B cell (primary cell): ENCODE measurements around the gene HIRA. TPM values are rescaled to one million over a fixed set of nuclear protein-coding genes. Genes with fewer than 3 reads are reported as not detected.

ENCODE experiments used
- ATAC-seq: fragments of 200-7000 bp; cut with Tn5 transposase; one replicate; pipeline ENCODE4 v1.10.0; 2021; ENCODE audit warnings: low read depth, mild to moderate bottlenecking, moderate number of reproducible peaks, moderate library complexity
- CTCF ChIA-PET: fragments of 350-600 bp; sonication (Branson Sonifier 250); formaldehyde crosslinking; loops from one replicate; lab custom pipeline; 2021; ENCODE audit warnings: antibody characterized with exemption, inconsistent platforms; lab: Charles Lee
- POLR2A ChIA-PET: fragments of 350-600 bp; sonication (Branson Sonifier 250); formaldehyde crosslinking; loops from one replicate; lab custom pipeline; 2021; ENCODE audit warnings: antibody characterized with exemption; lab: Charles Lee
- DNase-seq: peaks from one replicate; pipeline ENCODE4 v3.0.0; 2013
- H2AFZ ChIP-seq: 2 replicates; pipeline ENCODE4 v1.6.1; 2012; ENCODE audit warnings: mild to moderate bottlenecking, low read depth, low read length; ENCODE audit not compliant: insufficient read depth, poor library complexity, severe bottlenecking
- H3K27ac ChIP-seq, 2 donors: 1 replicate in 1 of 2; 2 replicates in 1 of 2; pipeline ENCODE4 v1.5.1; 2012 to 2013; ENCODE audit warnings: low read length in 2 of 2, mild to moderate bottlenecking in 2 of 2, moderate library complexity in 1 of 2
- H3K27me3 ChIP-seq, 4 experiments: fragments of 200-600 bp in 1 of 4; sonication (generic) in 1 of 4; replicated peaks in 1 of 4; 1 replicate in 2 of 4; 2 replicates in 2 of 4; pipeline versions ENCODE4 v1.6.1 to v1.7.0; 2013 to 2016; ENCODE audit warnings: low read length in 3 of 4, mild to moderate bottlenecking in 2 of 4, mixed read lengths in 1 of 4, moderate library complexity in 1 of 4; ENCODE audit not compliant: insufficient read depth in 4 of 4, control insufficient read depth in 3 of 4; ENCODE audit errors: control extremely low read depth in 1 of 4
- H3K36me3 ChIP-seq, 2 experiments: replicated peaks in 1 of 2; 1 replicate in 1 of 2; 2 replicates in 1 of 2; pipeline versions ENCODE4 v1.6.1 to v1.7.1; 2013; ENCODE audit warnings: low read length in 1 of 2; ENCODE audit not compliant: insufficient read depth in 2 of 2, control insufficient read depth in 1 of 2; ENCODE audit errors: control extremely low read depth in 1 of 2, extremely low read depth in 1 of 2
- H3K4me1 ChIP-seq, 2 donors: fragments of 200-600 bp in 1 of 2; sonication (generic) in 1 of 2; 1 replicate in 1 of 2; 2 replicates in 1 of 2; pipeline versions ENCODE4 v1.5.1 to v1.6.1; 2013 to 2017; ENCODE audit warnings: low read length in 2 of 2; ENCODE audit not compliant: control insufficient read depth in 2 of 2, insufficient read depth in 2 of 2
- H3K4me2 ChIP-seq: replicated peaks from 2 replicates; pipeline ENCODE3; 2012; ENCODE audit warnings: mild to moderate bottlenecking, low read depth, low read length; ENCODE audit not compliant: poor library complexity, severe bottlenecking
- H3K4me3 ChIP-seq, 5 experiments: fragments of 200-600 bp in 1 of 5; sonication (generic) in 1 of 5; 1 replicate in 3 of 5; 2 replicates in 2 of 5; pipeline versions ENCODE4 v1.5.1 to v1.7.0; 2011 to 2016; ENCODE audit warnings: low read length in 4 of 5, mild to moderate bottlenecking in 4 of 5, low read depth in 2 of 5, control low read depth in 1 of 5, moderate library complexity in 1 of 5; ENCODE audit not compliant: insufficient read depth in 1 of 5; ENCODE audit errors: control extremely low read depth in 1 of 5, extremely low read depth in 1 of 5
- H3K79me2 ChIP-seq: fragments of 200-600 bp; sonication (generic); one replicate; pipeline ENCODE4 v1.6.0; 2016; ENCODE audit warnings: low read length; ENCODE audit not compliant: control insufficient read depth, insufficient read depth
- H3K9ac ChIP-seq: fragments of 200-600 bp; sonication (generic); 2 replicates; pipeline ENCODE4 v1.6.1; 2017; ENCODE audit warnings: mild to moderate bottlenecking, low read length, moderate library complexity
- H3K9me3 ChIP-seq, 3 donors: one replicate each; pipeline versions ENCODE4 v1.6.1 to v1.7.1; 2013; ENCODE audit warnings: low read length in 2 of 3; ENCODE audit not compliant: control insufficient read depth in 2 of 3, insufficient read depth in 1 of 3; ENCODE audit errors: control extremely low read depth in 1 of 3
- H4K20me1 ChIP-seq: 2 replicates; pipeline ENCODE4 v1.6.0; 2012; ENCODE audit warnings: mild to moderate bottlenecking, low read length; ENCODE audit not compliant: insufficient read depth, control insufficient read depth, poor library complexity, severe bottlenecking
- H3K27ac Mint-ChIP-seq: one replicate; pipeline ENCODE4 v1.8.0; 2021; ENCODE audit warnings: mixed read lengths
- H3K27me3 Mint-ChIP-seq: one replicate; pipeline ENCODE4 v1.8.0; 2021; ENCODE audit warnings: mixed read lengths
- H3K4me1 Mint-ChIP-seq: one replicate; pipeline ENCODE4 v1.8.0; 2021; ENCODE audit warnings: mixed read lengths
- H3K4me3 Mint-ChIP-seq: one replicate; pipeline ENCODE4 v1.8.0; 2021; ENCODE audit warnings: mixed read lengths
- H3K9me3 Mint-ChIP-seq: one replicate; pipeline ENCODE4 v1.8.0; 2022; ENCODE audit warnings: mixed read lengths; ENCODE audit not compliant: insufficient read depth
- CTCF ChIP-seq: fragments of 200-600 bp; IDR thresholded peaks from one replicate; pipeline ENCODE4 v1.8.0; 2022; ENCODE audit warnings: antibody characterized with exemption, mild to moderate bottlenecking
- EZH2 ChIP-seq: IDR thresholded peaks from 2 replicates; pipeline ENCODE4 v1.6.1; 2012; ENCODE audit warnings: borderline replicate concordance, low read depth, mild to moderate bottlenecking, moderate library complexity, low read length; ENCODE audit not compliant: insufficient read depth, poor library complexity, severe bottlenecking
- WGBS: methylation state at CpG from one replicate; pipeline ENCODE4 v1.1.5; 2013; ENCODE audit warnings: missing lambda C conversion rate; ENCODE audit not compliant: insufficient coverage; 5-methylcytosine and 5-hydroxymethylcytosine counted together
- intact Hi-C: fragments of 100-400 bp; cut with micrococcal nuclease; formaldehyde crosslinking; loops from one replicate; pipeline ENCODE4 v1.10.0; 2022
- polyA plus RNA-seq: library from polyadenylated mRNA; depleted of rRNA; stranded (reverse); fragments of >200 nt; gene quantifications from 2 replicates; pipeline ENCODE4 v1.2.3, GENCODE V29; 2012
- total RNA-seq, 2 donors: library from RNA; stranded (reverse); fragments of 120-200 nt in 1 of 2; gene quantifications; 1 replicate in 1 of 2; 2 replicates in 1 of 2; pipeline versions ENCODE4 v1.2.3 to v1.2.4, GENCODE V29; 2013 to 2022

HIRA gene
- total and polyA plus RNA-seq, 2 donors (not counting 1 experiment from before 2014, with no cell fraction given), result 28.3 to 34.5 TPM

DNA sequence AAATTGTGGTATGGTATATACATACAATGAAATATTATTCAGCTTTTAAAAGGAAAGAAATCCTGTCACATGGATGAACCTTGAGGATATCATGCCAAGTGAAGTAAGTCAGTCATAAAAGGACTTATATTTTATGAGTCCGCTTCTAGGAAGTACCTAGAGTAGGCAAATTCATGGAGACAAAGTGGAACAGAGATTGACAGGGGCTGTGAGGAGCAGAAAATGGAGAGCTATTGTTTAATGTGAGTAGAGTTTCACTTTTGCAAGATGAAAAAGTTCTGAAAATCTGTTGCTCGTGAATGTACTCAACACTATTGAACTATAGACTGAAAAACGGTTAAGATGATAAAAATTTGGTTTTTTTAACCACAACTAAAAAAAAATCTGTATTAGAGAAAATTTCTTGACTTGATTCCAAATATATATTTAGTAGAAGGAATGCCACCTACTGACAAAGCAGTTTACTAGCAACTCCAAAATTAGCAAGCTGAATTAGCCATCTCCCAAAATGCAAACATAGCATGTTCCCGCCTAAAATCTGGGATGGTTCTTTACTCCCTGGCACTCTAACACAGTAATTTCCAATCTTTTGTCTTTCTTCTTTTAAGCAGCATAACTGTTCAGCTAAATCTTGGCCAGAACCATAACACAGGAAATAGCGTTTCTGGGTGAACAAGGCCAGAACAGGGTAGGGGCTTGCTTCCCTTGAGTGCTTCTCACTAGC is 46.0 kb upstream of the HIRA start:
- Histone ChIP-seq H3K27me3 (no peaks in the 10 kb centered on the region), H3K9me3 (no peaks in the 10 kb centered on the region), H4K20me1 (peaks cover 34% of the 10 kb centered on the region), H3K9ac (peak overlapping the region; percentile 98), H3K27ac (no peak overlapping the region), H3K36me3 (peaks cover 4 to 28% of the 10 kb centered on the region in 2 experiments), H3K79me2 (peaks cover 60% of the 10 kb centered on the region), H3K4me2 (peak overlapping the region; percentile 92), H2AFZ (no peak overlapping the region), H3K4me3 (peak overlapping the region in 4 of 5 experiments; percentile 66 to 83 (median 80)), H3K4me1 (peaks cover 16 to 20% of the 10 kb centered on the region in 2 donors)
- Mint-ChIP-seq H3K4me1 (peaks cover 23% of the 10 kb centered on the region), H3K9me3 (no peaks in the 10 kb centered on the region), H3K4me3 (peak overlapping the region; percentile 98), H3K27ac (peak overlapping the region; percentile 67), H3K27me3 (no peaks in the 10 kb centered on the region)
- TF ChIP-seq EZH2 (no peak), CTCF (peak; percentile 41)
- no peak for ATAC-seq
- 32% methylated on average over 3 of the region's 5 CpGs for WGBS
- intact Hi-C loops, result loop anchor here (2.0 kb wide), 1 partner anchor 145 kb away; no protein-coding TSS in a partner anchor
- ChIA-PET POLR2A (interaction anchor here (0.7 to 1.2 kb wide), 2 partner anchors 45 to 333 kb away, joined by 3 to 6 read pairs; partner anchors contain the start of gene MRPL40), CTCF (interaction anchor here (0.6 to 5.5 kb wide), 17 partner anchors 15 to 369 kb away, joined by 3 to 29 read pairs (median 3); partner anchors contain the start of genes C22orf39, CLTCL1, ESS2 and HIRA)
- peak; percentile 32 for DNase-seq

- CTCF ChIA-PET, result interaction anchor here (2.7 kb wide), 1 partner anchor 332 kb away, joined by 17 read pairs; the partner anchor contains the start of gene ESS2
- POLR2A ChIA-PET, result no interaction called here
These were observed 44.5 kb upstream of the HIRA start for GRCh38 chr22:19476023-19476422.

More at GRCh38 chr22:19476023-19476422, 44.5 kb upstream of the HIRA start:
- no peaks in the 10 kb centered on the region for H3K27me3 Mint-ChIP-seq
- peaks cover 35% of the 10 kb centered on the region for H4K20me1 ChIP-seq
- no peaks in the 10 kb centered on the region for H3K9me3 ChIP-seq
- no peak overlapping the region for H3K27ac Mint-ChIP-seq
- intact Hi-C loops, result no loop called here
- WGBS, result 100% methylated on average over 1 of the region's 3 CpGs
- H3K27me3 ChIP-seq, result no peaks in the 10 kb centered on the region
- TF ChIP-seq CTCF (no peak), EZH2 (no peak)
- H3K9me3 Mint-ChIP-seq, result no peaks in the 10 kb centered on the region
- H3K4me2 ChIP-seq, result no peak overlapping the region
- H3K36me3 ChIP-seq, result peaks cover 4 to 43% of the 10 kb centered on the region in 2 experiments
- H3K4me1 Mint-ChIP-seq, result peaks cover 23% of the 10 kb centered on the region
- ATAC-seq (no peak), DNase-seq (no peak)
- H3K4me3 Mint-ChIP-seq, result no peak overlapping the region
- no peak overlapping the region for H2AFZ ChIP-seq
- no peak overlapping the region for H3K27ac ChIP-seq
- no peak overlapping the region for H3K9ac ChIP-seq
- H3K79me2 ChIP-seq, result peaks cover 67% of the 10 kb centered on the region
- H3K4me3 ChIP-seq, result no peak overlapping the region
- H3K4me1 ChIP-seq, result peaks cover 16 to 20% of the 10 kb centered on the region in 2 donors
